ENCODE results near the gene RASEF.

DNA sequence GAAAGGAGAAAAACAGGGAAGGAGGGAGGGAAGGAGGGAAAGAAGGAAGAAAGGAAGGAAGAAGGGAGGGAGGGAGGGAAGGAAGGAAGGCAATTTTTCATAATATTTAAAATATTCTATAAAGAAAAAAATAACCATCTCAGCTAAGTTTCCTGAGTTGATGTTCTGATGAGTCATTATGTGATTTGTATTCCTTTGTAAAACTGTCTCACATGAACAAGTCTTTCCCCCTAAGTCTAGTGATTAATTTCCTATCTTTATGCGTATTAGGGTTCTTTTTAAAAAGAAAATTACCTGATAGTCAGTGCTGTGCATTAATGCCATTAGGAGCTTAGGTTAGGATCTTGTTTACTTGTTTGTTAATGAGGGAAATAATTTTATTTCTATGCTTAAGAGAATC lies 94.1 kb downstream of the RASEF start:
- TF ChIP-seq, protein P1, sequence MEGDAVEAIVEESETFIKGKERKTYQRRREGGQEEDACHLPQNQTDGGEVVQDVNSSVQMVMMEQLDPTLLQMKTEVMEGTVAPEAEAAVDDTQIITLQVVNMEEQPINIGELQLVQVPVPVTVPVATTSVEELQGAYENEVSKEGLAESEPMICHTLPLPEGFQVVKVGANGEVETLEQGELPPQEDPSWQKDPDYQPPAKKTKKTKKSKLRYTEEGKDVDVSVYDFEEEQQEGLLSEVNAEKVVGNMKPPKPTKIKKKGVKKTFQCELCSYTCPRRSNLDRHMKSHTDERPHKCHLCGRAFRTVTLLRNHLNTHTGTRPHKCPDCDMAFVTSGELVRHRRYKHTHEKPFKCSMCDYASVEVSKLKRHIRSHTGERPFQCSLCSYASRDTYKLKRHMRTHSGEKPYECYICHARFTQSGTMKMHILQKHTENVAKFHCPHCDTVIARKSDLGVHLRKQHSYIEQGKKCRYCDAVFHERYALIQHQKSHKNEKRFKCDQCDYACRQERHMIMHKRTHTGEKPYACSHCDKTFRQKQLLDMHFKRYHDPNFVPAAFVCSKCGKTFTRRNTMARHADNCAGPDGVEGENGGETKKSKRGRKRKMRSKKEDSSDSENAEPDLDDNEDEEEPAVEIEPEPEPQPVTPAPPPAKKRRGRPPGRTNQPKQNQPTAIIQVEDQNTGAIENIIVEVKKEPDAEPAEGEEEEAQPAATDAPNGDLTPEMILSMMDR (IDR thresholded peaks at IDR 0.05): no peak
- no peak for TF ChIP-seq POLR2A (IDR thresholded peaks at IDR 0.05)
